ENCODE results near the gene LRGUK.

The LRGUK gene

GRCh38 chr7:134182078-134182477 is 54.9 kb downstream of the LRGUK start:
- no peak for ATAC-seq (replicated peaks)
- no peak overlapping the region for H3K4me3 Mint-ChIP-seq

DNA sequence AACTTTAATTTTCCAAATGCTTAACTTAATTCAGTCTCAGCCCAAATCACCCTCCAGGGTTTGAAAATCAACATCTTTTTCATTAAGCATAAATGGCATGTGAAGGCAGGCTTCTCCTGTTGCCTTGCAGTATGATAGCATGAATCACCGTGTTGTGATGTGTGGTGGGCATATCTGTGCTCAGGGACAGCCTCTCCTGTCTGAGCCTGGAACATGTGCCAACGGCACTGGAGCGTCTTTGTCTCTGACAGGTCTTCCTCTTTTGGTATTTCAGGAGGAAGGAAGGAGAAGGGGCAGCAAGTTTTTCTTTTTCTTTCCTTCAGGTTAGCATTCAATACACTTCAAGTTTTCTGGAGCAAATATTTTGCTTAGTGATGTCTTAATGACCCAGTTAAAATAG is 57.6 kb downstream of the LRGUK start:
- no peak for DNase-seq
- peaks cover 0 to 5% of the 10 kb centered on the region in 2 donors for H3K27me3 Mint-ChIP-seq
- no peak overlapping the region for H3K4me3 Mint-ChIP-seq
- no peaks in the 10 kb centered on the region for H3K36me3 Mint-ChIP-seq (ENCODE audit: insufficient read depth)
- ATAC-seq (replicated peaks): no peak
- no peaks in the 10 kb centered on the region for H3K9me3 Mint-ChIP-seq
- H3K4me1 Mint-ChIP-seq (ENCODE audit: low read depth in 2 of 2): no peaks in the 10 kb centered on the region
- no peak overlapping the region for H3K27ac Mint-ChIP-seq

More at GRCh38 chr7:134182078-134182477, 54.9 kb downstream of the LRGUK start:
- H3K4me1 Mint-ChIP-seq (ENCODE audit: low read depth in 2 of 2): no peaks in the 10 kb centered on the region
- H3K36me3 Mint-ChIP-seq (ENCODE audit: insufficient read depth): no peaks in the 10 kb centered on the region
- no peaks in the 10 kb centered on the region for H3K27me3 Mint-ChIP-seq
- DNase-seq: no peak
- no peak overlapping the region for H3K27ac Mint-ChIP-seq
- no peaks in the 10 kb centered on the region for H3K9me3 Mint-ChIP-seq

- Mint-ChIP-seq H3K27ac (no peak overlapping the region), H3K27me3 (peaks cover 0 to 5% of the 10 kb centered on the region in 2 donors), H3K4me3 (no peak overlapping the region), H3K4me1 (ENCODE audit: low read depth in 2 of 2) (no peaks in the 10 kb centered on the region), H3K9me3 (no peaks in the 10 kb centered on the region), H3K36me3 (ENCODE audit: insufficient read depth) (no peaks in the 10 kb centered on the region)
- DNase-seq: no peak
- no peak for ATAC-seq (replicated peaks)
Observed at GRCh38 chr7:134186027-134186426, 58.9 kb downstream of the LRGUK start.

GRCh38 chr7:134186801-134187200 is 59.7 kb downstream of the LRGUK start:
- no peak overlapping the region for H3K4me3 Mint-ChIP-seq
- H3K4me1 Mint-ChIP-seq (ENCODE audit: low read depth in 2 of 2): no peaks in the 10 kb centered on the region
- ATAC-seq (replicated peaks) (no peak), DNase-seq (no peak)
- H3K9me3 Mint-ChIP-seq: no peaks in the 10 kb centered on the region
- no peaks in the 10 kb centered on the region for H3K36me3 Mint-ChIP-seq (ENCODE audit: insufficient read depth)
- no peak overlapping the region for H3K27ac Mint-ChIP-seq
- peaks cover 0 to 5% of the 10 kb centered on the region in 2 donors for H3K27me3 Mint-ChIP-seq

DNA sequence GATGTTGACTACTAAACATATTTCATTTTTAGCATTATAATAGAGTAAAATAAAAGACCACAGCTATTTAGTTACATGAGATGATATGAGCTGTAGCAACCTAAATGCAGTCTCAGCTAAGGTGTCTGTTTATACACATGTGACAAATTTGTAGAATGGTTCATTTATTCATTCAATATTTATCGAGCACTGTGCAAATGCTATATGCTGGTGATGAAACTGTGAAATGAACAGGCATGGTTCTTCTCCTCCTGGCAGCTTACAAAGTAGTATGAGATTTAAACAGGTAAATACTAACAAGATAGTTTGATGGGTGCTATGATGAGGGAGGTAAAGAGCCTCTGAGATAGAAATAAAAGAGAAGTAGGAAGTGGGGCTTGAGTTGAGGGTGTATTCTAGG is 60.8 kb downstream of the LRGUK start:
- peaks cover 0 to 5% of the 10 kb centered on the region in 2 donors for H3K27me3 Mint-ChIP-seq
- H3K4me1 Mint-ChIP-seq (ENCODE audit: low read depth in 2 of 2): no peaks in the 10 kb centered on the region
- DNase-seq (no peak), ATAC-seq (replicated peaks) (no peak)
- no peaks in the 10 kb centered on the region for H3K36me3 Mint-ChIP-seq (ENCODE audit: insufficient read depth)
- no peak overlapping the region for H3K4me3 Mint-ChIP-seq
- H3K27ac Mint-ChIP-seq: no peak overlapping the region
- no peaks in the 10 kb centered on the region for H3K9me3 Mint-ChIP-seq

DNA sequence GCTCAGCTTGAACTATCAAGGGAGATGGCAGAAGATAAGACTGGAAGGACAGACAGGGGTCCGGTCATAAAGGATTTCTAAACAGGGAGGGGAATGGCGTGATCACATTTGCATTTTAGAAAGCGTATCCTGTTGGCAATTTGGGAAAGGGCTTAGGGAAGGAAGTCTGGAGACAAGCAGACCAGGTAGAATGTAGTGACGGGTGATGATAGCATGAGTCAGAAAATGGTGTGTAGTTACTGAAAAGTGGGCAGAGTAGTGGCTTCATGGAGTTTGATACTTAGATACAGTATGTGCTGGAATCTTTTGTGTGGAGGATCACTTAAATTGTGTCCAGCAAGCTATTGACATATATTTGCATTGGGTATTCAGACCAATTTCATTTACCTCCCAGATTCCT is 61.2 kb downstream of the LRGUK start:
- Mint-ChIP-seq H3K27ac (no peak overlapping the region), H3K36me3 (ENCODE audit: insufficient read depth) (no peaks in the 10 kb centered on the region), H3K4me1 (ENCODE audit: low read depth in 2 of 2) (no peaks in the 10 kb centered on the region), H3K9me3 (no peaks in the 10 kb centered on the region), H3K4me3 (no peak overlapping the region), H3K27me3 (peaks cover 0 to 5% of the 10 kb centered on the region in 2 donors)
- DNase-seq: no peak
- no peak for ATAC-seq (replicated peaks)

GRCh38 chr7:134189559-134189958 is 62.4 kb downstream of the LRGUK start:
- Mint-ChIP-seq H3K27me3 (peaks cover 0 to 5% of the 10 kb centered on the region in 2 donors), H3K4me3 (no peak overlapping the region), H3K4me1 (ENCODE audit: low read depth in 2 of 2) (no peaks in the 10 kb centered on the region), H3K9me3 (no peaks in the 10 kb centered on the region), H3K36me3 (ENCODE audit: insufficient read depth) (no peaks in the 10 kb centered on the region), H3K27ac (no peak overlapping the region)
- ATAC-seq (replicated peaks): no peak
- no peak for DNase-seq

GRCh38 chr7:134191876-134192275 is 64.7 kb downstream of the LRGUK start:
- ATAC-seq (replicated peaks): no peak
- Mint-ChIP-seq H3K36me3 (ENCODE audit: insufficient read depth) (no peaks in the 10 kb centered on the region), H3K9me3 (no peaks in the 10 kb centered on the region), H3K27me3 (peaks cover 0 to 5% of the 10 kb centered on the region in 2 donors), H3K27ac (no peak overlapping the region), H3K4me1 (ENCODE audit: low read depth in 2 of 2) (no peaks in the 10 kb centered on the region), H3K4me3 (no peak overlapping the region)
- DNase-seq: no peak

DNA sequence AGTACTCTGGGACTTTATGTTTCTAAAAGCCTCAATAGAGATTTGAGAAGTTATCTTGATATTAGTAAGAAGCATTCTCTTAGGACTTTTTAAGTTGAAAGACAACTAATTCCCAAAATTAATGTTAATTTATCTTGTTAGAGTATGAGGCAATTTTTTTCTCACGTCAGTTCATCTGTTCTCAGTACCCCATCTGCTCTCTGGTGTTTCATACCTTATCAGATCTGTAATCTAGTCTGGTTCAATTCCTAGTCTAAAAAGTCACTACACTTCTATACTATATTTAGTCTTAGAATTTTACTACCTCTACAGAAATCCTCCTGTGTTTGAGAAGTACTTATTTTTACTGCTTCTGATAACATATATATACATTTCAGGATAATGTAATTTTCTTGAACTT is 66.1 kb downstream of the LRGUK start:
- H3K4me1 Mint-ChIP-seq (ENCODE audit: low read depth in 2 of 2): no peaks in the 10 kb centered on the region
- H3K27ac Mint-ChIP-seq: no peak overlapping the region
- H3K9me3 Mint-ChIP-seq: no peaks in the 10 kb centered on the region
- peaks cover 0 to 3% of the 10 kb centered on the region in 2 donors for H3K27me3 Mint-ChIP-seq
- DNase-seq (no peak), ATAC-seq (replicated peaks) (no peak)
- no peaks in the 10 kb centered on the region for H3K36me3 Mint-ChIP-seq (ENCODE audit: insufficient read depth)
- no peak overlapping the region for H3K4me3 Mint-ChIP-seq

DNA sequence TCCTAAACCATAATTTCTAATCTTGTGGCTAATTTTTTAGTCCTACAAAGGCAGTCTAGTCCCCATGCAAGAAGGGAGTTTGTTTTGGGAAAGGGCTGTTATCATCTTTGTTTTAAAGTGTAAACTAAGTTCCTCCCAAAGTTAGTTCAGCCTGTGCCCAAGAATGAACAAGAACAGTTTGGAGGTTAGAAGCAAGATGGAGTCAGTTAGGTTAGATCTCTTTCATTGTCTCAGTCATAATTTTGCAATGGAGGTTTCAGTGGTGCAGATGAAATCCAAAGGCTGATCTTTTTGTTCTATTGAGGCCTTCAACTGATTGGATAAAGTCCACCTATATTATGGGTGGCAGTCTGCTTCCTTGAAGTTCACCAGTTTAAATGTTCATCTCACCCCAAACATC is 68.1 kb downstream of the LRGUK start:
- DNase-seq (no peak), ATAC-seq (replicated peaks) (no peak)
- no peaks in the 10 kb centered on the region for H3K4me1 Mint-ChIP-seq (ENCODE audit: low read depth in 2 of 2)
- H3K27me3 Mint-ChIP-seq: peaks cover 0 to 4% of the 10 kb centered on the region in 2 donors
- H3K9me3 Mint-ChIP-seq: no peaks in the 10 kb centered on the region
- no peak overlapping the region for H3K27ac Mint-ChIP-seq
- H3K4me3 Mint-ChIP-seq: no peak overlapping the region
- H3K36me3 Mint-ChIP-seq (ENCODE audit: insufficient read depth): no peaks in the 10 kb centered on the region

DNA sequence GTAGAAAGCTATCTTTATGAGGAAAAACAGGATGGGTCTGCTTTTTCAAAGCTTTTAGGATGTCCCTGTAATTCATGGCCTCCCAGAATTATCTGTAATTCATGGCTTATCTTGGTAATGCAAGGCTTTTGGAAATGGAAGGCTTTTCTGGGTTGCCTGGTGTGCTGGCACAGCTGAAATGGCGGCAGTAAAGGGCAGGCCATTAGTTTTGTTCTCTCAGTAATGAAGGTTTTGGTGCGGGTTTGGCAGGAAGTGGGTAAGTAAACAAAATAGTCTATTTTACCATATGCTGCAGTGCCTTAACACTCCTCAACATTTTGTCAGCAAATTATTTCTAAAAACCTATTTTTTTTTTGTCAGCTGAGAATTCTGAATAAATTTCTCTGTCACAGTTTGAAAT is 69.3 kb downstream of the LRGUK start:
- H3K36me3 Mint-ChIP-seq (ENCODE audit: insufficient read depth): no peaks in the 10 kb centered on the region
- no peak overlapping the region for H3K27ac Mint-ChIP-seq
- ATAC-seq (replicated peaks) (no peak), DNase-seq (no peak)
- H3K9me3 Mint-ChIP-seq: no peaks in the 10 kb centered on the region
- peaks cover 0 to 4% of the 10 kb centered on the region in 2 donors for H3K27me3 Mint-ChIP-seq
- H3K4me1 Mint-ChIP-seq (ENCODE audit: low read depth in 2 of 2): no peaks in the 10 kb centered on the region
- no peak overlapping the region for H3K4me3 Mint-ChIP-seq

- no peak for DNase-seq
- H3K4me1 Mint-ChIP-seq (ENCODE audit: low read depth in 2 of 2): no peaks in the 10 kb centered on the region
- H3K27me3 Mint-ChIP-seq: peaks cover 0 to 5% of the 10 kb centered on the region in 2 donors
- H3K36me3 Mint-ChIP-seq (ENCODE audit: insufficient read depth): no peaks in the 10 kb centered on the region
- no peaks in the 10 kb centered on the region for H3K9me3 Mint-ChIP-seq
- H3K27ac Mint-ChIP-seq: no peak overlapping the region
- no peak overlapping the region for H3K4me3 Mint-ChIP-seq
- no peak for ATAC-seq (replicated peaks)
Observed at GRCh38 chr7:134197345-134197744, 70.2 kb downstream of the LRGUK start.

DNA sequence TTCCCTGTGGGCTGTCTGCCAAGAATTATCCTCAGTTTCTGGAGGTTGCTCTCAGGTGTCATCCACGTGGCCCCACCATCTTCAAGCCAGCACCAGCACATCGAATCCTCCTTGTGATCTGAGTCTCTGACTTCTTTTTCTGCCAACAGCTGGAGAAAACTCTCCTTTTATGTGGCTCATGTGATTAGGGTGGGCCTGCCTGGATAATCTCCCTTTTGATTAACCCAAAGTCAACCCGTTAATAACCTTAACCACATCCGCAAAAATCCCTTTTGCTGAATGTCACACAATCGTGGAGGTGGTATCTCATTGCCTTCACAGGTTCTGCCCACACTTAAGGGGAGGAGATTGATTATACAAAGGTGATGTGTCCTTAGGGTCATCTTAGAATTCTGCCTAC is 73.8 kb downstream of the LRGUK start:
- no peak overlapping the region for H3K27ac Mint-ChIP-seq
- no peaks in the 10 kb centered on the region for H3K9me3 Mint-ChIP-seq
- H3K27me3 Mint-ChIP-seq: peaks cover 0 to 11% of the 10 kb centered on the region in 2 donors

DNA sequence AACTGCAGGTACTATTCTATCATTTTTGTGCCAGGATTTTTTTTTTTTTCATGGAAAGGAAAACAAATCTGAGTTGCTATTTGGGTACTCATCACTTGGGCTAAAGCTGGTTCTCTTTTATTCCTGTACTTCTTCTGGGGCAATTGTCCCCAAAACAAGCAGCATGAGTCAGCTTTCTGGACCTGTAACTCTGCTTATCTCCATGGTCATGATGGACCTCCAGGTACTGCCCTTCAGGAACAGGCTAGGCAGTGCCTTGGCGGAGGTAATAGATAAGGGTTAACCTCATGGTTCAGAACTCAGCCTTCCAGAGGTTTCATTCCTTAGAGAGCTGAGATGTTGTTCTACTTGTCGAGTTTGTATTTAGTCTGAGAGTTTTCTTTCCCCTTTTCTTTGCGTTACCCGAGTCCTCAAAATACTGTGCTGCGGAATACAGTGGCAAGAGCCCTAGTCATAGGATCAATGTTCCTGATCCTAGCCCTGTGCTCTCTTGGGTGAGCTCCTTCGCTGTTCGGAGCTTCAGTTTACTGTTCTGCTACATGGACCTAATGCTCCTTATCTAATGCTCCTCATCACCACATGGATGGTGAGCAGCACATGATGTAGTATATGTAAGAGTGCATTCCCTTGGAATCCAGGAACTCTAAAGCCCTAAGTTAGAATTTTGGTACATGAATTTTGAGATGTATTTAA is 74.6 kb downstream of the LRGUK start:
- Mint-ChIP-seq H3K27me3 (peaks cover 0 to 11% of the 10 kb centered on the region in 2 donors), H3K4me3 (no peak overlapping the region), H3K4me1 (ENCODE audit: low read depth in 2 of 2) (no peaks in the 10 kb centered on the region), H3K27ac (no peak overlapping the region), H3K9me3 (no peaks in the 10 kb centered on the region), H3K36me3 (ENCODE audit: insufficient read depth) (no peaks in the 10 kb centered on the region)
- DNase-seq: no peak
- no peak for ATAC-seq (replicated peaks)

More for the DNA sequence above, 73.8 kb downstream of the LRGUK start:
- no peaks in the 10 kb centered on the region for H3K4me1 Mint-ChIP-seq (ENCODE audit: low read depth in 2 of 2)
- no peak overlapping the region for H3K4me3 Mint-ChIP-seq
- ATAC-seq (replicated peaks): no peak
- DNase-seq: no peak
- no peaks in the 10 kb centered on the region for H3K36me3 Mint-ChIP-seq (ENCODE audit: insufficient read depth)

All from effector memory CD8-positive, alpha-beta T cell (primary cell).